ENCODE data around the gene PANK4.

DNA sequence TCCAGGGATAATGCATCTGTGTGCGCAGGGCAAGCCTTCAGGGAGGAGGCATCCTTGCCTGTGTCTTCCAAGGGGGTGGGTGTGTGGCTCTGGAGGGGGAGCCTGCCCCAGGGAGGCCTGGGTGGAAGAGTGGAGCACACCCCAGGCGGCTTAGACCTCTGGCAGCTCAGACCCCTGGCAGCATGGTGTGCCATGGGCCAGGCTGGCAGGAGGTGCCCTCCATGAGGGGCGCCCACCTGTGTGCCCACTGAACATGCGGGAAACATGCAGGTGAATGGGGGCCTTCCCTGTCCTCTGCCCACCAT, 1.1 kb upstream of the PANK4 start:
- TF ChIP-seq, protein P1, sequence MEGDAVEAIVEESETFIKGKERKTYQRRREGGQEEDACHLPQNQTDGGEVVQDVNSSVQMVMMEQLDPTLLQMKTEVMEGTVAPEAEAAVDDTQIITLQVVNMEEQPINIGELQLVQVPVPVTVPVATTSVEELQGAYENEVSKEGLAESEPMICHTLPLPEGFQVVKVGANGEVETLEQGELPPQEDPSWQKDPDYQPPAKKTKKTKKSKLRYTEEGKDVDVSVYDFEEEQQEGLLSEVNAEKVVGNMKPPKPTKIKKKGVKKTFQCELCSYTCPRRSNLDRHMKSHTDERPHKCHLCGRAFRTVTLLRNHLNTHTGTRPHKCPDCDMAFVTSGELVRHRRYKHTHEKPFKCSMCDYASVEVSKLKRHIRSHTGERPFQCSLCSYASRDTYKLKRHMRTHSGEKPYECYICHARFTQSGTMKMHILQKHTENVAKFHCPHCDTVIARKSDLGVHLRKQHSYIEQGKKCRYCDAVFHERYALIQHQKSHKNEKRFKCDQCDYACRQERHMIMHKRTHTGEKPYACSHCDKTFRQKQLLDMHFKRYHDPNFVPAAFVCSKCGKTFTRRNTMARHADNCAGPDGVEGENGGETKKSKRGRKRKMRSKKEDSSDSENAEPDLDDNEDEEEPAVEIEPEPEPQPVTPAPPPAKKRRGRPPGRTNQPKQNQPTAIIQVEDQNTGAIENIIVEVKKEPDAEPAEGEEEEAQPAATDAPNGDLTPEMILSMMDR (IDR thresholded peaks at IDR 0.05; ENCODE audit: insufficient read depth, low read length, poor library complexity, severe bottlenecking) = no peak
- no peak for TF ChIP-seq EZH2phosphoT487 (conservative IDR thresholded peaks at IDR 0.05; ENCODE audit: low read length)
